GM23338 (cell line): ENCODE measurements around the gene PLEKHA8. TPM values are rescaled to one million over a fixed set of nuclear protein-coding genes. Genes with fewer than 3 reads are reported as not detected.

Experiments
- ATAC-seq: fragments of 200-7000 bp; cut with Tn5 transposase; 3 replicates; pipeline ENCODE4 v1.9.1; 2020
- DNase-seq: peaks from one replicate; pipeline ENCODE4 v3.0.0-alpha.2; 2015; ENCODE audit warnings: low spot score
- H2AFZ ChIP-seq: fragments of 200-600 bp; sonication (generic); 2 replicates; pipeline ENCODE4 v1.8.0; 2016; ENCODE audit warnings: antibody characterized with exemption, mild to moderate bottlenecking, moderate library complexity
- H3F3A ChIP-seq: fragments of 200-600 bp; sonication (generic); replicated peaks from 2 replicates; pipeline ENCODE4 v1.8.0; 2017; ENCODE audit warnings: antibody characterized with exemption, mixed run types, low read depth
- H3K27ac ChIP-seq: fragments of 200-600 bp; sonication (generic); 2 replicates; pipeline ENCODE4 v1.6.1; 2016; ENCODE audit warnings: low read depth
- H3K27me3 ChIP-seq: fragments of 200-600 bp; sonication (generic); 2 replicates; pipeline ENCODE4 v1.8.0; 2016; ENCODE audit warnings: mild to moderate bottlenecking, mixed run types, moderate library complexity; ENCODE audit not compliant: insufficient read depth
- H3K36me3 ChIP-seq: fragments of 200-600 bp; sonication (generic); 2 replicates; pipeline ENCODE4 v1.8.0; 2016; ENCODE audit warnings: mild to moderate bottlenecking; ENCODE audit not compliant: insufficient read depth
- H3K4me1 ChIP-seq: fragments of 200-600 bp; sonication (generic); 2 replicates; pipeline ENCODE4 v1.8.0; 2016; ENCODE audit warnings: mild to moderate bottlenecking, moderate library complexity; ENCODE audit not compliant: insufficient read depth
- H3K4me2 ChIP-seq: fragments of 200-600 bp; sonication (generic); 2 replicates; pipeline ENCODE4 v1.7.1; 2017; ENCODE audit warnings: mixed run types
- H3K4me3 ChIP-seq: fragments of 200-600 bp; sonication (generic); 2 replicates; pipeline ENCODE4 v1.6.1; 2016; ENCODE audit warnings: mixed run types
- H3K79me2 ChIP-seq: fragments of 200-600 bp; sonication (generic); replicated peaks from 2 replicates; pipeline ENCODE4 v1.8.0; 2017; ENCODE audit warnings: mild to moderate bottlenecking; ENCODE audit not compliant: insufficient read depth
- H3K9me2 ChIP-seq: fragments of 200-600 bp; sonication (generic); 2 replicates; pipeline ENCODE4 v1.8.0; 2017; ENCODE audit not compliant: insufficient read depth
- H4K20me1 ChIP-seq: fragments of 200-600 bp; sonication (generic); replicated peaks from 2 replicates; pipeline ENCODE4 v1.8.0; 2017; ENCODE audit warnings: mild to moderate bottlenecking; ENCODE audit not compliant: insufficient read depth
- H3K27ac Mint-ChIP-seq: 2 replicates; pipeline ENCODE4 v1.8.0; 2020; ENCODE audit warnings: inconsistent platforms, mild to moderate bottlenecking, moderate library complexity, mixed read lengths
- H3K27me3 Mint-ChIP-seq: 3 replicates; pipeline ENCODE4 v1.8.0; 2022; ENCODE audit warnings: low read depth, mild to moderate bottlenecking, moderate library complexity, mixed read lengths, inconsistent platforms; ENCODE audit not compliant: insufficient read depth, poor library complexity
- H3K36me3 Mint-ChIP-seq: 3 replicates; pipeline ENCODE4 v1.8.0; 2021; ENCODE audit warnings: low read depth, mild to moderate bottlenecking, inconsistent platforms, moderate library complexity, mixed read lengths
- H3K4me1 Mint-ChIP-seq: 3 replicates; pipeline ENCODE4 v1.8.0; 2020; ENCODE audit warnings: mild to moderate bottlenecking, inconsistent platforms, mixed read lengths
- H3K4me3 Mint-ChIP-seq: 3 replicates; pipeline ENCODE4 v1.8.0; 2021; ENCODE audit warnings: moderate library complexity, mild to moderate bottlenecking, inconsistent platforms, mixed read lengths
- H3K9me3 Mint-ChIP-seq: 3 replicates; pipeline ENCODE4 v1.8.0; 2020; ENCODE audit warnings: moderate library complexity, mild to moderate bottlenecking, inconsistent platforms, mixed read lengths
- CREB1 ChIP-seq: fragments of 250-450 bp; sonication (Bioruptor Pico); IDR thresholded peaks from 2 replicates; pipeline ENCODE4 v1.5.0; 2020; ENCODE audit warnings: low read depth, mild to moderate bottlenecking, moderate library complexity
- CTCF ChIP-seq, 2 experiments: fragments of 200-600 bp in 1 of 2; sonication (generic) in 1 of 2; conservative IDR thresholded peaks; 2 replicates each; pipeline versions ENCODE4 v1.5.1 to v1.6.1; 2016 to 2017; ENCODE audit warnings: antibody characterized with exemption in 2 of 2, low read depth in 2 of 2, mild to moderate bottlenecking in 2 of 2, moderate library complexity in 1 of 2
- EZH2phosphoT487 ChIP-seq: fragments of 200-600 bp; sonication (generic); IDR thresholded peaks from one replicate; pipeline ENCODE4 v1.8.1; 2018; ENCODE audit warnings: antibody characterized with exemption; ENCODE audit not compliant: unreplicated experiment
- ZNF114 ChIP-seq: fragments of 250-450 bp; sonication (Bioruptor Pico); IDR thresholded peaks from 2 replicates; pipeline ENCODE4 v1.5.0; 2020; ENCODE audit warnings: mild to moderate bottlenecking, moderate library complexity
- polyA plus RNA-seq: library from polyadenylated mRNA; unstranded; fragments of >200 nt; fragmentation: Nextera tagmentation; extraction: Ambion mirVana; gene quantifications from 2 replicates; pipeline ENCODE4 v1.2.1, GENCODE V29; 2016
- total RNA-seq: library from RNA; depleted of rRNA; stranded (reverse); fragments of >200 nt; shearing (Covaris generic); gene quantifications from 2 replicates; pipeline ENCODE4 v1.2.3, GENCODE V29; 2014
- TF ChIP-seq, protein P1 (sequence below): IDR thresholded peaks from one replicate; pipeline ENCODE4 v1.6.1; 2018; ENCODE audit warnings: antibody characterized with exemption; ENCODE audit not compliant: unreplicated experiment

PLEKHA8 gene
- total and polyA plus RNA-seq, 2 experiments from 2014 or later, result 11.6 to 44.9 TPM

- peak; percentile 54 to 68 for TF ChIP-seq CTCF (conservative IDR thresholded peaks at IDR 0.05; ENCODE audit: low read depth in 2 of 2)
- TF ChIP-seq CREB1 (CRISPR knock-in tag), result no peak
- no peak for TF ChIP-seq EZH2phosphoT487
- TF ChIP-seq, protein P1, sequence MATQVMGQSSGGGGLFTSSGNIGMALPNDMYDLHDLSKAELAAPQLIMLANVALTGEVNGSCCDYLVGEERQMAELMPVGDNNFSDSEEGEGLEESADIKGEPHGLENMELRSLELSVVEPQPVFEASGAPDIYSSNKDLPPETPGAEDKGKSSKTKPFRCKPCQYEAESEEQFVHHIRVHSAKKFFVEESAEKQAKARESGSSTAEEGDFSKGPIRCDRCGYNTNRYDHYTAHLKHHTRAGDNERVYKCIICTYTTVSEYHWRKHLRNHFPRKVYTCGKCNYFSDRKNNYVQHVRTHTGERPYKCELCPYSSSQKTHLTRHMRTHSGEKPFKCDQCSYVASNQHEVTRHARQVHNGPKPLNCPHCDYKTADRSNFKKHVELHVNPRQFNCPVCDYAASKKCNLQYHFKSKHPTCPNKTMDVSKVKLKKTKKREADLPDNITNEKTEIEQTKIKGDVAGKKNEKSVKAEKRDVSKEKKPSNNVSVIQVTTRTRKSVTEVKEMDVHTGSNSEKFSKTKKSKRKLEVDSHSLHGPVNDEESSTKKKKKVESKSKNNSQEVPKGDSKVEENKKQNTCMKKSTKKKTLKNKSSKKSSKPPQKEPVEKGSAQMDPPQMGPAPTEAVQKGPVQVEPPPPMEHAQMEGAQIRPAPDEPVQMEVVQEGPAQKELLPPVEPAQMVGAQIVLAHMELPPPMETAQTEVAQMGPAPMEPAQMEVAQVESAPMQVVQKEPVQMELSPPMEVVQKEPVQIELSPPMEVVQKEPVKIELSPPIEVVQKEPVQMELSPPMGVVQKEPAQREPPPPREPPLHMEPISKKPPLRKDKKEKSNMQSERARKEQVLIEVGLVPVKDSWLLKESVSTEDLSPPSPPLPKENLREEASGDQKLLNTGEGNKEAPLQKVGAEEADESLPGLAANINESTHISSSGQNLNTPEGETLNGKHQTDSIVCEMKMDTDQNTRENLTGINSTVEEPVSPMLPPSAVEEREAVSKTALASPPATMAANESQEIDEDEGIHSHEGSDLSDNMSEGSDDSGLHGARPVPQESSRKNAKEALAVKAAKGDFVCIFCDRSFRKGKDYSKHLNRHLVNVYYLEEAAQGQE, result no peak
- no peak for TF ChIP-seq ZNF114
These were observed 46.3 kb downstream of the PLEKHA8 start (continued) for GRCh38 chr7:30074422-30075030.

- Histone ChIP-seq H4K20me1 (peaks cover 4% of the 10 kb centered on the region; the same call in 1 of the 2 replicates), H3K4me1 (peaks cover 23% of the 10 kb centered on the region), H3K27ac (no peak overlapping the region), H3K4me3 (no peak overlapping the region), H3K36me3 (peaks cover 2% of the 10 kb centered on the region; the same call in 1 of the 2 replicates), H3K27me3 (no peaks in the 10 kb centered on the region), H3K79me2 (0 out of 2 replicates have a peak, but pooled peaks cover 4% of the 10 kb centered on the region), H3K4me2 (no peak overlapping the region), H3K9me2 (no peaks in the 10 kb centered on the region), H2AFZ (no peak overlapping the region), H3F3A (no peaks in the 10 kb centered on the region)
- TF ChIP-seq EZH2phosphoT487, result no peak
- no peak for TF ChIP-seq CREB1 (CRISPR knock-in tag)
- ATAC-seq (no peak), DNase-seq (no peak)
- Mint-ChIP-seq H3K36me3 (peaks cover 6% of the 10 kb centered on the region), H3K4me1 (peaks cover 25% of the 10 kb centered on the region), H3K27ac (no peak overlapping the region), H3K9me3 (no peaks in the 10 kb centered on the region), H3K4me3 (no peak overlapping the region), H3K27me3 (no peaks in the 10 kb centered on the region)
These were observed 48.2 kb downstream of the PLEKHA8 start for GRCh38 chr7:30076411-30076810.

DNA sequence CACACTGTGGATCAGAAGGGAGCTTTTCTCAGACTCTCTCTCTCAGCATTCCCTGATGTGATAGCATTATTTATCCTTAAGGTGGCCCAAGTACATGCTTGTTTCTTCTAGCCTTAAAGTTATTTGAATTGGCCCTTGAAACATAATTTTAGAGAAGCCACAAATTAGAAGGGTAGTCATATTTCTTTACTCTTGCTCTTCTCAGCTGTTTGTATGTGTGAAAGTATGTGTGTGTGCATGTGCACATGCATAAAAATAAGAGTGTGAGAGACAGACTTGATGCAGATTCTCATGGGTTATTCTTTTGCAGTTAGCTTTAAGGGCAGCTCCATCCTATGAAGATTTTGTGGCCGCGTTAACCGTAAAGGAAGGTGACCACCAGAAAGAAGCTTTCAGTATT lies 50.1 kb downstream of the PLEKHA8 start:
- Mint-ChIP-seq H3K36me3 (peaks cover 6% of the 10 kb centered on the region; the same call in 2 of the 3 replicates), H3K27ac (no peak overlapping the region), H3K4me3 (no peak overlapping the region), H3K4me1 (peaks cover 22% of the 10 kb centered on the region), H3K27me3 (no peaks in the 10 kb centered on the region), H3K9me3 (no peaks in the 10 kb centered on the region)
- Histone ChIP-seq H3K36me3 (no peaks in the 10 kb centered on the region), H3K4me3 (no peak overlapping the region), H3K27me3 (no peaks in the 10 kb centered on the region), H3K27ac (no peak overlapping the region), H4K20me1 (peaks cover 4% of the 10 kb centered on the region; the same call in 1 of the 2 replicates), H3F3A (no peaks in the 10 kb centered on the region), H3K9me2 (no peaks in the 10 kb centered on the region), H2AFZ (no peak overlapping the region), H3K4me2 (no peak overlapping the region), H3K4me1 (peaks cover 23% of the 10 kb centered on the region), H3K79me2 (0 out of 2 replicates have a peak, but pooled peaks cover 4% of the 10 kb centered on the region)
- no peak for ATAC-seq
- no peak for DNase-seq
- TF ChIP-seq EZH2phosphoT487 (no peak), ZNF114 (no peak), CREB1 (CRISPR knock-in tag) (no peak)
- TF ChIP-seq, protein P1, result no peak
